Naive thymus-derived CD4-positive, alpha-beta T cell (primary cell): Measurements from ENCODE around the gene PADI2. TPM values are rescaled to one million over a fixed set of nuclear protein-coding genes. Genes with fewer than 3 reads are reported as not detected.

Experiments
- ATAC-seq: fragments of 150-1000 bp; cut with Tn5 transposase; 2 replicates; pipeline ENCODE4 v1.10.0; 2021; ENCODE audit warnings: mild to moderate bottlenecking, moderate library complexity
- CTCF ChIA-PET: fragments of 350-600 bp; sonication (Branson Sonifier 250); formaldehyde crosslinking; loops from one replicate; lab custom pipeline; 2021; ENCODE audit warnings: antibody characterized with exemption; lab: Charles Lee
- POLR2A ChIA-PET: fragments of 350-600 bp; sonication (Branson Sonifier 250); formaldehyde crosslinking; loops from one replicate; lab custom pipeline; 2021; ENCODE audit warnings: antibody characterized with exemption, inconsistent platforms; lab: Charles Lee
- DNase-seq, 9 donors: peaks; one replicate each; pipeline versions ENCODE4 v3.0.0 to v3.0.0-alpha.2; 2020 to 2022; ENCODE audit warnings: mixed read lengths in 1 of 9
- H3K27ac ChIP-seq: one replicate; pipeline ENCODE4 v1.7.0; 2013; ENCODE audit warnings: mild to moderate bottlenecking, low read depth, low read length, moderate library complexity
- H3K27me3 ChIP-seq, 2 donors: one replicate each; pipeline ENCODE4 v1.7.0; 2013; ENCODE audit warnings: low read length in 2 of 2, mild to moderate bottlenecking in 2 of 2, moderate library complexity in 2 of 2; ENCODE audit not compliant: control insufficient read depth in 2 of 2, insufficient read depth in 2 of 2
- H3K36me3 ChIP-seq, 3 experiments: 1 replicate in 2 of 3; 2 replicates in 1 of 3; pipeline ENCODE4 v1.7.0; 2013; ENCODE audit warnings: low read length in 3 of 3, mild to moderate bottlenecking in 3 of 3, moderate library complexity in 1 of 3; ENCODE audit not compliant: insufficient read depth in 3 of 3, control insufficient read depth in 2 of 3
- H3K4me1 ChIP-seq, 2 donors: one replicate each; pipeline ENCODE4 v1.7.0; 2013; ENCODE audit warnings: low read length in 2 of 2, mild to moderate bottlenecking in 2 of 2, moderate library complexity in 1 of 2; ENCODE audit not compliant: control insufficient read depth in 2 of 2, insufficient read depth in 2 of 2
- H3K4me3 ChIP-seq: 2 replicates; pipeline ENCODE4 v1.7.0; 2013; ENCODE audit warnings: mild to moderate bottlenecking, low read length
- H3K9me3 ChIP-seq, 3 experiments: 1 replicate in 2 of 3; 2 replicates in 1 of 3; pipeline ENCODE4 v1.7.0; 2013; ENCODE audit warnings: low read length in 3 of 3; ENCODE audit not compliant: control insufficient read depth in 2 of 3
- H3K27ac Mint-ChIP-seq, 9 donors: one replicate each; pipeline ENCODE4 v1.8.0; 2020 to 2022; ENCODE audit warnings: mixed read lengths in 9 of 9, mild to moderate bottlenecking in 8 of 9, moderate library complexity in 5 of 9, inconsistent platforms in 2 of 9
- H3K27me3 Mint-ChIP-seq, 5 donors: one replicate each; pipeline ENCODE4 v1.8.0; 2021 to 2022; ENCODE audit warnings: mixed read lengths in 5 of 5, mild to moderate bottlenecking in 1 of 5
- H3K36me3 Mint-ChIP-seq, 5 donors: one replicate each; pipeline ENCODE4 v1.8.0; 2020 to 2022; ENCODE audit warnings: mixed read lengths in 5 of 5, mild to moderate bottlenecking in 3 of 5, inconsistent platforms in 1 of 5
- H3K4me1 Mint-ChIP-seq, 7 donors: one replicate each; pipeline ENCODE4 v1.8.0; 2020 to 2022; ENCODE audit warnings: mixed read lengths in 7 of 7, mild to moderate bottlenecking in 3 of 7, inconsistent platforms in 1 of 7
- H3K4me3 Mint-ChIP-seq, 10 donors: one replicate each; pipeline ENCODE4 v1.8.0; 2020 to 2022; ENCODE audit warnings: mild to moderate bottlenecking in 10 of 10, mixed read lengths in 10 of 10, moderate library complexity in 6 of 10, inconsistent platforms in 2 of 10
- H3K9me3 Mint-ChIP-seq, 11 donors: one replicate each; pipeline ENCODE4 v1.8.0; 2020 to 2022; ENCODE audit warnings: mixed read lengths in 11 of 11, mild to moderate bottlenecking in 4 of 11, inconsistent platforms in 1 of 11, moderate library complexity in 1 of 11
- intact Hi-C, 2 donors: fragments of 100-400 bp; cut with micrococcal nuclease; formaldehyde crosslinking; loops; one replicate each; pipeline ENCODE4 v1.15.1; 2023
- polyA plus RNA-seq, 2 donors: library from polyadenylated mRNA; unstranded; fragments of 300-500 nt; fragmentation: Illumina TruSeq; gene quantifications; one replicate each; pipeline ENCODE4 v1.2.3, GENCODE V29; 2021
- total RNA-seq, 6 experiments: library from RNA in 5 of 6; stranded (reverse) in 5 of 6; gene quantifications; 1 replicate in 5 of 6; 2 replicates in 1 of 6; pipeline ENCODE4 v1.2.3 and lab custom pipeline; 2021 to 2026

The PADI2 gene
- total and polyA plus RNA-seq, 7 experiments from 2014 or later = 0.08 to 11.2 (median 0.12) TPM; not detected in 2

DNA sequence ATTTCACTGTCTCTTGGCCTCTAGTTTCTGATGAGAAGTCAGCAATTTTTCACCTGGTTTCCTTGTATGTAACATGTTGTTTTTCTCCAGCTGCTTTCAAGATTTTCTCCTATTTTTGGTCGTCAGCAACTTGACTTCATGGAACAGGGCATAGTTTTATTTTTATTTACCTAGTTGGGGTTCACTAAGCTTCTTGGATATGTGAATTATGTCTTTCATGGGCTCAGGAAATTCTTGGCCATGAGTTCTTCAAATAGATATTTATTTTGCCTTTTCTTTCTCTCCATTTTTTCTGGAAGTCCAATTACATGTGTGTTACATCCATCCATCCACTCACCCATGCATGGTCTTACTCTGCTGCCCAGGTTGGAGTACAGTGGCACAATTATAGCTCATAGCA is 79.1 kb downstream of the PADI2 start:
- H3K4me3 Mint-ChIP-seq = no peak overlapping the region
- intact Hi-C loops = no loop called here
- ChIA-PET POLR2A (no interaction called here), CTCF (no interaction called here)
- peaks cover 0 to 57% (median 29%) of the 10 kb centered on the region in 3 experiments for H3K36me3 ChIP-seq
- no peak overlapping the region for H3K27ac ChIP-seq
- no peak overlapping the region for H3K27ac Mint-ChIP-seq
- ATAC-seq = no peak
- H3K4me1 ChIP-seq = no peaks in the 10 kb centered on the region
- no peaks in the 10 kb centered on the region for H3K9me3 ChIP-seq
- no peaks in the 10 kb centered on the region for H3K27me3 Mint-ChIP-seq
- H3K36me3 Mint-ChIP-seq = peaks cover 12 to 32% (median 14%) of the 10 kb centered on the region in 5 donors
- H3K9me3 Mint-ChIP-seq = no peaks in the 10 kb centered on the region
- DNase-seq = no peak
- peaks cover 7 to 22% (median 14%) of the 10 kb centered on the region in 7 donors for H3K4me1 Mint-ChIP-seq
- H3K27me3 ChIP-seq = no peaks in the 10 kb centered on the region
- no peak overlapping the region for H3K4me3 ChIP-seq

DNA sequence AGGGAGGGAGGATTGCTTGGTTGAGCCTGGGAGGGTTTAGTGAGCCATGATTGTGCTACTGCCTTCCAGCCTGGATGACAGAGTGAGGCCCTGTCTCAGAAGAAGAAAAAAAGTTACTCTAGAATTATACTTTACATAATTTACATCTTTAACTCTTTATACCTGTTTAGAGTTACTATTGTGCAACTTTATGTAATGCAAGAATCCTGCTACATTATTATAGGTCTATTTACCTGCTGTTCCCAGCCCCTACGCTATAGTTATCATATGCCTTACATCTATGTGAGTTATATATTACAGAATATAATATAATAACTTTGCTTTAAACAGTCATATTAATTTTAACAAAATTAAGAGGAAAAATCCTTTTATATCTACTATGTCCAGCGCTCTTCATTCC is 79.7 kb downstream of the PADI2 start:
- CTCF ChIA-PET = no interaction called here

DNA sequence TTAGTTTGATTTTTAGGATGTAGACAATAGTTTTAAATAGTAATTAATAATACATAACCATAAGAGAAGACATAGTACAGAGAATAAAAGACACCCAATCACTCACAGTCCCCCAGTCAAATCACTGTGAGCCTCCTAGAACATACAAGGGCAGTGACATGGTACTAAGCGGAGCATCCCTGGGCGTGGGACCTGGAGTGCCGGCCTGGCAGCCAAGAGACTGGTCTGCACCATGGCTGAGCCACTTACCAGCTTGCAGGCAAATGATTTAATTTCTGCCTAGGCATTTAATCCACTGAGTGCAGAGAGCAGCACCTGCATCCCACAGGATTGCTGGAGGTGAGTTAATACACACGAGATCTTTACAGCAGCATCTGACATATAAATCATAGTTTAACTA is 85.8 kb downstream of the PADI2 start:
- H3K36me3 ChIP-seq = peaks cover 0 to 54% (median 6%) of the 10 kb centered on the region in 3 experiments
- no peaks in the 10 kb centered on the region for H3K27me3 ChIP-seq
- H3K9me3 ChIP-seq = no peaks in the 10 kb centered on the region
- intact Hi-C loops = no loop called here
- ATAC-seq (no peak), DNase-seq (no peak)
- Mint-ChIP-seq H3K36me3 (peaks cover 0 to 20% (median 2%) of the 10 kb centered on the region in 5 donors), H3K9me3 (no peaks in the 10 kb centered on the region), H3K4me3 (no peak overlapping the region), H3K27ac (no peak overlapping the region), H3K4me1 (peaks cover 3 to 13% (median 5%) of the 10 kb centered on the region in 7 donors), H3K27me3 (no peaks in the 10 kb centered on the region)
- POLR2A ChIA-PET = no interaction called here
- no peaks in the 10 kb centered on the region for H3K4me1 ChIP-seq
- no peak overlapping the region for H3K27ac ChIP-seq
- no peak overlapping the region for H3K4me3 ChIP-seq
- CTCF ChIA-PET = no interaction called here

More for the DNA sequence above, 79.7 kb downstream of the PADI2 start:
- no peak for DNase-seq
- Histone ChIP-seq H3K27ac (no peak overlapping the region), H3K4me1 (no peaks in the 10 kb centered on the region), H3K4me3 (no peak overlapping the region), H3K9me3 (no peaks in the 10 kb centered on the region), H3K36me3 (peaks cover 0 to 52% (median 28%) of the 10 kb centered on the region in 3 experiments), H3K27me3 (no peaks in the 10 kb centered on the region)
- peaks cover 4 to 24% (median 11%) of the 10 kb centered on the region in 7 donors for H3K4me1 Mint-ChIP-seq
- ATAC-seq = no peak
- POLR2A ChIA-PET = no interaction called here
- no peak overlapping the region for H3K4me3 Mint-ChIP-seq
- no peak overlapping the region for H3K27ac Mint-ChIP-seq
- H3K27me3 Mint-ChIP-seq = no peaks in the 10 kb centered on the region
- H3K9me3 Mint-ChIP-seq = no peaks in the 10 kb centered on the region
- peaks cover 12 to 32% (median 12%) of the 10 kb centered on the region in 5 donors for H3K36me3 Mint-ChIP-seq
- intact Hi-C loops = no loop called here

DNA sequence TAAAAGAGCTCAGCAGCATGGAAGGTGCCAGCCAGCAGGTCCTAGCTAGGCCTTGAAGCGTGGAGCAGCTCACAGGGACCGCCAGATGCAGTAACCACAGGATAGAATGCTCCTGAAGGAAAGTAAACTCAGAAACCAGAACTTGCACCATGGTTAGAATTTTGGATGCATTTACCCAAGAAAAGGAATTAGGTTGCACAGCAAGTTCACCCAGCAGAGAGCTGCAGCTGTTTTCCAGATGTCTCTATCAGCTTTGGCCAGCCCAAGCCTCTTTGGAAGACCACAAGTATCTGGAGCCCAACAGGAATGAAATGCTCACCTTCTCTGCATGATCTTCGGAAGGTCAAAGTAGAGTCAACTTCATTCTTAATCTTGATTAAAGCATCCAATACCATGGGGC is 86.5 kb downstream of the PADI2 start:
- Mint-ChIP-seq H3K9me3 (no peaks in the 10 kb centered on the region), H3K36me3 (peaks cover 0 to 21% (median 6%) of the 10 kb centered on the region in 5 donors), H3K4me3 (no peak overlapping the region), H3K4me1 (peaks cover 0 to 8% (median 3%) of the 10 kb centered on the region in 7 donors), H3K27me3 (no peaks in the 10 kb centered on the region), H3K27ac (no peak overlapping the region)
- Histone ChIP-seq H3K4me1 (no peaks in the 10 kb centered on the region), H3K27me3 (no peaks in the 10 kb centered on the region), H3K9me3 (no peaks in the 10 kb centered on the region), H3K27ac (no peak overlapping the region), H3K4me3 (no peak overlapping the region), H3K36me3 (peaks cover 0 to 56% (median 9%) of the 10 kb centered on the region in 3 experiments)
- DNase-seq (no peak), ATAC-seq (no peak)
- intact Hi-C loops = no loop called here
- POLR2A ChIA-PET = interaction anchor here (0.6 kb wide), 1 partner anchor 11 kb away, joined by 3 read pairs; no protein-coding TSS in a partner anchor
- CTCF ChIA-PET = no interaction called here

DNA sequence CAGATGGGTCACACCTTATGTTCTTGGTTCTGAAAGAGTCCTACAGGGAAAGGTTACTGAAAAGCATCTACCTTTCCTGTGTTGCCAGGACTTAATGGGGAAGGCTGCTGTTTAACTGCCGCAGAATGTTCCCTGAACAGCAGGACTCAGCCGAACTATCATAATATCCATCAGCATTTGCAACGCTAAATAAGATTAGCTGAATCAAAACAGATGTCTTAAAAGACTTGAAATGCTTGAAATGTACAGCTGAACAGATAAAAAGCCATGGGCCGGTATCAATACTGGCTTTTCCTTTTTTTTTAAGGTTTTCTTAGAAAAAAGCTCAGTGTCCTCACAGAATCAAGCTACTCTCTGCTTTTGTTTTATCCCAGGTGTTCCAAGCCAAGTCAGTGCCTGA is 87.8 kb downstream of the PADI2 start:
- intact Hi-C loops = no loop called here
- DNase-seq = no peak
- H3K4me1 Mint-ChIP-seq = peaks cover 0 to 8% (median 0%) of the 10 kb centered on the region in 7 donors
- no peaks in the 10 kb centered on the region for H3K27me3 ChIP-seq
- POLR2A ChIA-PET = interaction anchor here (0.6 kb wide), 1 partner anchor 15 kb away, joined by 4 read pairs; no protein-coding TSS in a partner anchor
- no peaks in the 10 kb centered on the region for H3K9me3 ChIP-seq
- CTCF ChIA-PET = no interaction called here
- H3K4me1 ChIP-seq = no peaks in the 10 kb centered on the region
- H3K27me3 Mint-ChIP-seq = no peaks in the 10 kb centered on the region
- no peak overlapping the region for H3K27ac ChIP-seq
- H3K4me3 Mint-ChIP-seq = no peak overlapping the region
- no peak overlapping the region for H3K4me3 ChIP-seq
- peak overlapping the region in 1 of 9 donors; percentile 3 for H3K27ac Mint-ChIP-seq
- no peak for ATAC-seq
- peaks cover 4 to 69% (median 14%) of the 10 kb centered on the region in 3 experiments for H3K36me3 ChIP-seq
- no peaks in the 10 kb centered on the region for H3K9me3 Mint-ChIP-seq
- H3K36me3 Mint-ChIP-seq = peaks cover 0 to 27% (median 11%) of the 10 kb centered on the region in 5 donors

DNA sequence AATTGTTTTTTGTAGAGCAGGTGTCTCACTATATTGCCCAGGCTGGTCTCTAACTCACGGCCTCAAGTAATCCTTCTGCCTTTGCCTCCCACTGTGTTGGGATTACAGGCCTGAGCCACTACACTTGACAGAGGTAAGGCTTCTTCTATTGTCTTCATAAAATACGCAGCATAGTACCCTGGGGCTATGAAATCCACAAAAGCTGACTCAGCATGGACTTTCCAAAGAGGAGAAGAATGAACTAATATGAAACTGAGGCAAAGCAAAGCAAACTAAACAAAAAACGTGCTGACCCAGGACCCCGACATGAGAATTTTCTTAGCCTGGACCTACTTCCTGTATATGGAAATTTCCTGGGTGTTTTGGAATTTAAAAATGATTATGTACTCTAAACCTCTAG is 89.0 kb downstream of the PADI2 start:
- Mint-ChIP-seq H3K4me1 (peaks cover 0 to 7% (median 0%) of the 10 kb centered on the region in 7 donors), H3K36me3 (peaks cover 0 to 27% (median 11%) of the 10 kb centered on the region in 5 donors), H3K27me3 (no peaks in the 10 kb centered on the region), H3K4me3 (no peak overlapping the region), H3K27ac (no peak overlapping the region), H3K9me3 (no peaks in the 10 kb centered on the region)
- Histone ChIP-seq H3K9me3 (no peaks in the 10 kb centered on the region), H3K27ac (no peak overlapping the region), H3K4me3 (no peak overlapping the region), H3K4me1 (no peaks in the 10 kb centered on the region), H3K36me3 (peaks cover 9 to 81% (median 14%) of the 10 kb centered on the region in 3 experiments), H3K27me3 (no peaks in the 10 kb centered on the region)
- ATAC-seq (no peak), DNase-seq (no peak)
- intact Hi-C loops = no loop called here
- ChIA-PET POLR2A (no interaction called here), CTCF (no interaction called here)

DNA sequence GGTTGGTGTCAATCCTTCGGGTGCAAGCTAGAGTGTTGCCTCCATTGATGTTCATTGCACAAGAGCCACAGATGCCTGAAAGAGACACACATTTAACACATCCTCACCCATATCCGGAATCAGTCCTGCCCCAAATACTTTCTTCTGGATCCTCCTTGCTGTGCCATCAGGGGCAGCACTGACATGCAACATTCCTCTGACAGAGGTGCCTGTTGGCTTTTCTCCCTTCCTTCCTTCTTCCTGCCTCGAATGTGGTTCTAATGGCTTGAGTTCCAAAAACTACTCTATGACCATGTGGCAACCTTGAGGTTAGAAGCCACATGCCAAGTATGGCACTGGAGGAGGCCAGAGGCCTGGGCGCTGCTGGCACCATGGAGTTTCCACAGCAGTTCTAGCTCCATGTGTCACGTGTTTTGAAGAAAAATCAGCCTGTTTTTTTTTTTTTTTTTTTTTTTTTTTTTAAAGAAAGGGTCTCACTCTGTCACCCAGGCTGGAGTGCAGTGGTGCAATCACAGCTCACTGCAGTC is 90.5 kb downstream of the PADI2 start:
- Histone ChIP-seq H3K27ac (no peak overlapping the region), H3K4me1 (no peaks in the 10 kb centered on the region), H3K4me3 (no peak overlapping the region), H3K9me3 (no peaks in the 10 kb centered on the region), H3K27me3 (no peaks in the 10 kb centered on the region), H3K36me3 (peaks cover 14 to 85% (median 20%) of the 10 kb centered on the region in 3 experiments)
- H3K4me3 Mint-ChIP-seq = no peak overlapping the region
- intact Hi-C loops = no loop called here
- peaks cover 5 to 37% (median 13%) of the 10 kb centered on the region in 5 donors for H3K36me3 Mint-ChIP-seq
- no peak for DNase-seq
- CTCF ChIA-PET = no interaction called here
- POLR2A ChIA-PET = interaction anchor here (0.6 kb wide), 1 partner anchor 1403 kb away, joined by 3 read pairs; no protein-coding TSS in a partner anchor
- ATAC-seq = no peak
- no peaks in the 10 kb centered on the region for H3K9me3 Mint-ChIP-seq
- no peaks in the 10 kb centered on the region for H3K27me3 Mint-ChIP-seq
- peak overlapping the region in 1 of 9 donors; percentile 13 for H3K27ac Mint-ChIP-seq
- H3K4me1 Mint-ChIP-seq = peaks cover 0 to 6% (median 0%) of the 10 kb centered on the region in 7 donors
